Astrocyte of the cerebellum (primary cell): ENCODE results near the gene MAS1.

ENCODE experiments used
- DNase-seq: peaks from one replicate; pipeline ENCODE4 v3.0.0-alpha.2; 2011; ENCODE audit warnings: low read depth
- H3K4me3 ChIP-seq: 2 replicates; pipeline ENCODE4 v1.5.1; 2011; ENCODE audit warnings: mild to moderate bottlenecking, low read depth, low read length, moderate library complexity
- CTCF ChIP-seq: IDR thresholded peaks from 2 replicates; pipeline ENCODE4 v1.5.1; 2012; ENCODE audit warnings: low read length, low read depth, moderate library complexity, mild to moderate bottlenecking; ENCODE audit errors: missing control alignments
- in situ Hi-C: cut with HindIII; loops from 2 replicates; pipeline ENCODE4 v1.10.0; 2017; ENCODE audit warnings: low sequenced_read_pairs

The MAS1 gene

GRCh38 chr6:159866286-159867247 lies 24.2 kb upstream of the MAS1 start:
- no peak for TF ChIP-seq CTCF
- DNase-seq: no peak
- in situ Hi-C loops: loop anchor here (5.0 kb wide), 1 partner anchor 96 kb away; no protein-coding TSS in a partner anchor

GRCh38 chr6:159871241-159871640 lies 19.5 kb upstream of the MAS1 start:
- TF ChIP-seq CTCF: no peak
- in situ Hi-C loops: no loop called here
- DNase-seq: peak; percentile 60
- no peak overlapping the region for H3K4me3 ChIP-seq

More at GRCh38 chr6:159866286-159867247, 24.2 kb upstream of the MAS1 start:
- H3K4me3 ChIP-seq: no peak overlapping the region

- no peak overlapping the region for H3K4me3 ChIP-seq
- no peak for TF ChIP-seq CTCF
- in situ Hi-C loops: no loop called here
- no peak for DNase-seq
These were observed 18.9 kb upstream of the MAS1 start for GRCh38 chr6:159871906-159872305.

GRCh38 chr6:159874435-159874834 lies 16.4 kb upstream of the MAS1 start:
- H3K4me3 ChIP-seq: no peak overlapping the region
- DNase-seq: peak; percentile 6
- TF ChIP-seq CTCF: no peak
- in situ Hi-C loops: no loop called here

- H3K4me3 ChIP-seq: no peak overlapping the region
- in situ Hi-C loops: no loop called here
- DNase-seq: no peak
- TF ChIP-seq CTCF: no peak
These were observed 15.6 kb upstream of the MAS1 start for GRCh38 chr6:159875194-159875593.

GRCh38 chr6:159876242-159876641 lies 14.5 kb upstream of the MAS1 start:
- in situ Hi-C loops: no loop called here
- no peak overlapping the region for H3K4me3 ChIP-seq
- DNase-seq: no peak
- TF ChIP-seq CTCF: no peak
